Middle frontal gyrus (tissue), 1 donor: Measurements from ENCODE around the gene PMEPA1.

Experiments
- DNase-seq: peaks from one replicate; pipeline ENCODE4 v3.0.0-alpha.2; 2015; ENCODE audit warnings: low spot score; ENCODE audit errors: extremely low spot score

PMEPA1 gene

GRCh38 chr20:57624124-57624523, 85.7 kb downstream of the PMEPA1 start:
- DNase-seq: no peak

DNA sequence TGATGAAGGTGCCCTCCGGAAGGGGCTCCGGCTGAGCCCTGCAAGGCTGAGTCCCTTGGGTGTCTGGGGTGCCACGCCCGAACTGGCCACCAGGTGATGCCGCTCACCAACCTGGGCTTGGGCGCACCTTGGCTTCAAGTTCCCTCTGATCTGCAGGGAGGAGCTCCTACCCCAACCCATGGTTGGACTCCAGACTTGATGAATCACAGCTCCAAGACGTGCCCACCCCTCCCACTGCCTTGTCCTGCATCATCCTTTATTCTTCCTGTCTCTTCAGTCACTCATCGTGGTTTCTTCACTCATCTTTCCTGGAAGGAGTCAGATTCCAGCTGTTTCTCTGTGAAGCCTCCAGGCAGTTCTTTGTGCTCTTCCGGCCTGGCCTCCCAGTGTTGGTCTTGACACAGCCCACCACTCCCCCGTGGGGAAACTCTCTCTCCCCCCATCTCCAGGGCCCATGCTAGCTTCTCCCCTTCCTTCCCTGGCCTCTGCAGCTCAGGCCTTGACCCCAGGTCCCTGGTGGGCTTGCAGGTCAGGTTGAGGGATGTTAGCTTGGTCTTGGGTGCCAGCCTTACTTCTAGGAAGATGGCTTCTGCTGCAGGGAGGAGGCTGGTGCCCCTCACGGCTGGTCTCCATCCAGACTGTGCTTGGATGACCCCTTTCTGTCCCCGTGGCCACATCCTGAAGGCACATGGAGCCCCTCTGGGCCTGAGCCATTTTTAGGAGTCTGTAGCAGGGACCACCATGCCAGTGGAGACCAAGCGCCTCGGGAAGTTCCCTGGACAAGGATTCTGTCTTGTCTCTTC, 87.0 kb downstream of the PMEPA1 start:
- DNase-seq: no peak

DNA sequence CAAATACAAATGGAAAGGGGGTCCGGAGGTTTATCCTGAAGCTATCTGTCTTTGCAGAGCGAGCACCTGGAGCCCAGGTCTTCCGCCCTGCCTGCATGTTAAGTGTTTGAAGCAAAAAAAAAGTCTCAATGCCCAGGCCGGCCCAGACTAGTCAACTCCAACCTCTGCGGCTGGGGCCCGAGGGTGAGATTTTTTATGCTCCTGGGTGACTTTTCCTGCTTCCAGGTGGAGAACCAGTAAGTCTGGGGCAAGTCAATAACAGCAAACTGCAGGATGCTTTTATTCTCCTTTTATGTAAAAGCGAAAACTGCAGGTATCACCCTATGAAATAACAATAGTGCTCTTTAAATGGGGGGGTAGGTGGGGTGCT, 87.6 kb downstream of the PMEPA1 start:
- no peak for DNase-seq

- DNase-seq: no peak
These were observed 88.2 kb downstream of the PMEPA1 start for GRCh38 chr20:57621421-57622200.

DNA sequence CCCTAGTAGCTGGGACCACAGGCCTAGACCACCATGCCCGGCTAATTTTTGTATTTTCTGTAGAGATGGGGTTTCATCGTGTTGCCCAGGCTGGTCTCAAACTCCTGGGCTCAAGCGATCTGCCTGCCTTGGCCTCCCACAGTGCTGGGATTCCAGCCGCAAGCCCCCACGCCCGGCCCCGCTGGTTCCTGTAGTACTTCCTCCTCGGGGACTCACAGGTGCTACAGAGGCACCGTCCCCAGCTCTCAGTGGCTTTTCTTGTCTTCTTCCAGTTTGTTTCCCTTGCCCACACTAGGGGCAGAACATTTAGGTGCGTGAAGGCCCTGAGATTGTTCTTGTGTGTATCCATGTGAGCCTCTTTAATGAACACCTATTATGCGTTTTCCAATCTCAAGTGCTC, 88.8 kb downstream of the PMEPA1 start:
- no peak for DNase-seq

- no peak for DNase-seq
These were observed 89.4 kb downstream of the PMEPA1 start, which contains the start of gene ZBP1 for GRCh38 chr20:57620274-57620990. ZBP1 (minus strand) TSS chr20:57620426; CDS start chr20:57620295, 131 bp downstream.

- DNase-seq: no peak
These were observed 90.6 kb downstream of the PMEPA1 start for GRCh38 chr20:57619051-57619831.

- DNase-seq: no peak
These were observed 91.1 kb downstream of the PMEPA1 start for GRCh38 chr20:57618764-57619050.

GRCh38 chr20:57618091-57618763, 91.6 kb downstream of the PMEPA1 start:
- no peak for DNase-seq

DNA sequence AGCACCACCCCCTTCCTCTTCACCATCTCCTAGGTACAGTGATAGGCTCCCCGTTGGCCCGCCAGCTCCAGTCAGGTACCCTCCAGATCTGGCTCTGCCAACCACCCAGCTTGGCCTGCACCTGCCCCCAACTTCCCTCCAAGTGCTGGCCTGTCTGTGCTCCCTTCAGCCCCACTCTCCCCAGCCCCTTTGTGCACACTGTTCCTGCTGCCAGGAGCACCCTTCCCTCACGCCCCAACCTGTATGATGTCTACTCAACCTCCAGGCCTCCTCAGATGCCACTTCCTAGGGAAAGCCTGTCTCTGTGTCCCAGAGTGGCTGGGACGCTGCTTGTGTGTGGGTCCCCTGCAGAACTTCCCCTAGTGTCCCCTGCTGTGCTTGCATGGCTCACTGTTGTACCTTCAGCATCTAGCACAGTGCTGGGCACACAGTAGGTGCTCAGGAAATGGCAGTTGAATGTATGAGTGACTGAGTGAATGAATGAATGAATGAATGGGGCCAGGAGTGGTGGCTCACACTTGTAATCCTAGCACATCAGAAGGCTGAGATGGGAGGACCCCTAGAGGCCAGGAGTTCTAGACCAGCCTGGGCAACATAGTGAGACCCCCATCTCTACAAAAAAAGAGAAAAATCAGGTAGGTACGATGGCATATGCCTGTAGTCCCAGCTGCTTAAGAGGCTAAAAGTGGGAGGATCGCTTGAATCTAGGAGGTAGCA, 92.6 kb downstream of the PMEPA1 start:
- no peak for DNase-seq

DNA sequence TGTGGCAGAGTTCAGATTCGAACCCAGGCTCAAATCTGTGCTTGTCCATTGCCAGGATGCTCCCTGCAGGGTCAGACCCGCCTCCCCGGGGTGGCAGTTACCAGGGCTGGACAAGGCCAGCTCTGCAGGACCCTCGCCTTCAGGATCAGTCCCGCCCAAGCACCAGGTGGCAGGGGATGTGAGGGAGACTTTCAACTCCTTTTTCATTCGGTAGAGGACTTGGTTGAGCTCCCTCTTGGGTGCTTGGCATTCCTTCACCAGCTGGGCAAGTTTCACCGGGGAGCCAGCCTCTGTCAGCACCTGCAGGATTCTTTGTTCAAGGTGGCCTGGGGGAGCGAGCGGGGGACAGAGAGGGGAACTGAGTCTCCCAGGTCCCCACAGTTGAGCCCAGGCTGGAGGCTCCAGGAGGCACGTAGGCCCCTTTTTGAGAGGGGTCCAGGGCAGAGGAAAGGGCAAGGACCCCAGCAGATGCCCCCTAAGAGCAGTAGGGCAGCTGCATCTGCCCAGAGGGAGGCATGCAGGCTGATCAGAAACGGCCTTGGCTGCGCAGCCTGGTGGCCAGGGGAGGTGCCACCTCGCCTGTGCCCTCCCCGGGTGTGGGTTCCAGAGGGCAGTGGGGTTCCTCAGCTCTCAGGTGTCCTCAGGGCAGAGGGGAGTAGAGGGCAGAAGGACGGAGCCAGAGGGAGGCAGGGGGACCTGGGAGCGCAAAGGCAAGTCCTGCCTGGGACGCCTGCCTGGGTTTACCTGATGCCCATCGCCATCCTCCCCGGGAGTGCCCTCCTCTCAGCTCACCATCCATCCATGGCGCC, 93.5 kb downstream of the PMEPA1 start:
- DNase-seq: no peak

GRCh38 chr20:57615445-57615811, 94.4 kb downstream of the PMEPA1 start:
- no peak for DNase-seq

DNA sequence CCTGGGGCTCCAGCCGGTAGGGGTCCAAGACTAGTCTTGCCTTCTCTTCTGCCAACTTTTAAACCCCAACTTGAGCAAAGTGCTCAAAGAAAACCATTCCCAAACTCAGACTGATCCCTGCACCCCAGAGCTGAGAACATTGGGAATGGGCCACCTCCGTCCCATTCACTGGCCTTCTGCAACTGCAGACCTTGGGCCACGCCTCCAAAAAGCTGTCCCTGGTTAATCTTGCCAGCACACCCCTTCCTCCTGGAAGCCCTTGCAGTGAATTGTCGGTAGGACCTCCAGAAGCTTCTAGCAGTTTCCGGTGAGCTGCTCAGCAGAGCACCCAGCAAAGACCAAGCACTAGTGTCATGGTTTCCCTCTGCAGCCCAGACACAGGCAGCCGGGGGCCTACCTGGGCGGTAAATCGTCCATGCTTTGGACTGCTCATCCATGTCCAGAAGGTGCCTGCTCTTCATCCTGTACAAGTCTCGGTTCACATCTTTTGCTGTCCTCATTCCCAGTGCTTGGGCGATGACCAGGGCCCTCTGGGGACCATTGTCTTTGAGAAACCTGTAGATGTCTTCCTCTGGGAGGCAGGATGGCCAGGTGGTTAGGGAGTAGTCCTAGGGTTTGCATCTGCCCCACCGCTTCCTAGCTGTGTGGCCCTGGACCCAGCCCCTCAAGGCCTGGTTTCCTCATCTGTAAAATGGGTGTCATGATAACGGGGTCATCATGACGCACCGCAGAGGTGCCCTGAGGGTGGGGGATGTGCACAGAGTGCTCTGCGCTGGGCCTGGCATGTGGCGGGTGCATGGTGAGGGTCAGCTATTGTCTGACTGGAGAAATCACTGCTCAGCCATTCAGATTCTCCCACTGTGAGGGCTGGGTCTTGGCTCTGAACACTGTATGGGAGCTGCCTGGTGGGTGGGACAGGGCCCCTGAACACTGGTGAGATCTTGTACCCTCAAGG, 95.0 kb downstream of the PMEPA1 start:
- no peak for DNase-seq

GRCh38 chr20:57613481-57613921, 96.3 kb downstream of the PMEPA1 start:
- no peak for DNase-seq

DNA sequence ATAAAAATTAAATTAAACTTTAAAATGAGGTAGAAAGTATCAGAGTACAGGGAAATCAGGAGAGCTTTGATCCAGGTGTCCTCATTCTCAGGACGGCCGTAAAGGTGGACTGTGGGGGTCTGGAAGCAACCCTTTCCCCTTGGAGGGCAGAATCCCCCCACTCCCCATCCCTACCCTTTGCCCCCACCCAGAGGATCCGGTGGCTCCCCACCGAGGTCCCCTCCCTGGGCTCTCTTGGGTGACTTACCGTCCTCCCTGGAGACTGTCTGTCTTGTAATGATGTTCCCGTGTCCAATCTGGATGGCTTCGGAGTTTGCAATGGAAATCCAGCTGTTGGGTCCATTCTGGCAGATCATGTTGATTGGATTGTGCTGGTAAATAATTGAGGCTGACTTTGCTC, 96.9 kb downstream of the PMEPA1 start:
- no peak for DNase-seq

- DNase-seq: no peak
These were observed 97.4 kb downstream of the PMEPA1 start for GRCh38 chr20:57612436-57612835.

- no peak for DNase-seq
These were observed 98.1 kb downstream of the PMEPA1 start for GRCh38 chr20:57611586-57612311.
